HCT116 (cell line): ENCODE data around the gene GRHL3. TPM values are rescaled to one million over a fixed set of nuclear protein-coding genes. Genes with fewer than 3 reads are reported as not detected.

Source experiments
- ATAC-seq: fragments of 200-7000 bp; cut with Tn5 transposase; 2 replicates; pipeline ENCODE4 v1.9.1; 2020; ENCODE audit warnings: mild to moderate bottlenecking, moderate library complexity
- BruUV-seq: library from RNA; stranded (reverse); fragments of 400-500 nt; replicated peaks from 2 replicates; lab custom pipeline; 2021; lab: Mats Ljungman, UMichigan
- CTCF ChIA-PET: fragments of 300-600 bp; sonication (Branson Sonifier 250); formaldehyde crosslinking; loops from one replicate; lab custom pipeline; 2021; ENCODE audit warnings: antibody characterized with exemption; lab: Charles Lee
- POLR2A ChIA-PET: fragments of 300-600, 350-600 bp; sonication (Branson Sonifier 250); formaldehyde crosslinking; loops from one replicate; lab custom pipeline; 2021; ENCODE audit warnings: antibody characterized with exemption; lab: Charles Lee
- RAD21 ChIA-PET, 2 experiments: fragments of 300-600 bp; sonication (Branson Sonifier 250); formaldehyde crosslinking; loops; one replicate each; lab custom pipeline; 2023; ENCODE audit warnings: low total read pairs in 2 of 2; ENCODE audit not compliant: uncharacterized antibody in 2 of 2, unreplicated experiment in 2 of 2, low non-redundant PET in 1 of 2; lab: Charles Lee
- DNase-seq: peaks from one replicate; pipeline ENCODE4 v3.0.0-alpha.2; 2010; ENCODE audit warnings: low read depth, low spot score
- H2AFZ ChIP-seq: fragments of 200-600 bp; shearing (Covaris generic), sonication (generic); 2 replicates; pipeline ENCODE4 v1.6.1; 2017; ENCODE audit warnings: low read depth, mixed run types, mixed read lengths, antibody characterized with exemption, low read length; ENCODE audit not compliant: poor library complexity, severe bottlenecking
- H3K27ac ChIP-seq: 2 replicates; pipeline ENCODE4 v1.5.1; 2012; ENCODE audit warnings: low read depth, low read length
- H3K27me3 ChIP-seq: fragments of 200-600 bp; sonication (generic); 2 replicates; pipeline ENCODE4 v1.6.1; 2016; ENCODE audit warnings: mixed run types, low read length, mixed read lengths; ENCODE audit not compliant: insufficient read depth
- H3K36me3 ChIP-seq, 2 experiments: fragments of 200-500 bp in 1 of 2; fragments of 200-600 bp in 1 of 2; sonication (Bioruptor generic) in 1 of 2; sonication (generic) in 1 of 2; 2 replicates each; pipeline versions ENCODE4 v1.5.1 to v1.6.1; 2014 to 2016; ENCODE audit warnings: low read length in 2 of 2, inconsistent platforms in 1 of 2, mixed read lengths in 1 of 2, mixed run types in 1 of 2; ENCODE audit not compliant: insufficient read depth in 2 of 2, control insufficient read depth in 1 of 2
- H3K4me1 ChIP-seq, 2 experiments: fragments of 200-600 bp in 1 of 2; sonication (generic) in 1 of 2; 2 replicates each; pipeline versions ENCODE4 v1.5.1 to v1.6.1; 2012 to 2017; ENCODE audit warnings: low read length in 2 of 2, inconsistent platforms in 1 of 2, mild to moderate bottlenecking in 1 of 2, mixed read lengths in 1 of 2, mixed run types in 1 of 2, moderate library complexity in 1 of 2; ENCODE audit not compliant: insufficient read depth in 2 of 2, control insufficient read depth in 1 of 2
- H3K4me2 ChIP-seq: fragments of 200-600 bp; sonication (generic); 2 replicates; pipeline ENCODE4 v1.6.1; 2017; ENCODE audit warnings: mixed run types, low read length, mixed read lengths
- H3K4me3 ChIP-seq, 2 experiments: fragments of 200-600 bp in 1 of 2; sonication (generic) in 1 of 2; replicated peaks in 1 of 2; 2 replicates each; pipeline ENCODE4 v1.5.1; 2011 to 2016; ENCODE audit warnings: low read length in 2 of 2, control low read depth in 1 of 2, low read depth in 1 of 2, mild to moderate bottlenecking in 1 of 2, mixed read lengths in 1 of 2, mixed run types in 1 of 2
- H3K79me2 ChIP-seq: fragments of 200-600 bp; sonication (generic); 2 replicates; pipeline ENCODE4 v1.6.1; 2017; ENCODE audit warnings: mild to moderate bottlenecking, mixed run types, low read length, moderate library complexity, mixed read lengths; ENCODE audit not compliant: insufficient read depth
- H3K9ac ChIP-seq: fragments of 200-600 bp; sonication (generic); 2 replicates; pipeline ENCODE4 v1.6.1; 2016; ENCODE audit warnings: low read length, mixed read lengths
- H3K9me2 ChIP-seq: fragments of 200-600 bp; sonication (generic), shearing (Covaris generic); 2 replicates; pipeline ENCODE4 v1.6.1; 2017; ENCODE audit warnings: mixed run types, mild to moderate bottlenecking, moderate library complexity; ENCODE audit not compliant: insufficient read depth
- H3K9me3 ChIP-seq, 2 experiments: fragments of 200-500 bp in 1 of 2; fragments of 200-600 bp in 1 of 2; sonication (Bioruptor generic) in 1 of 2; sonication (generic) in 1 of 2; 2 replicates each; pipeline ENCODE4 v1.6.1; 2014 to 2017; ENCODE audit warnings: low read length in 2 of 2, mixed read lengths in 2 of 2, inconsistent platforms in 1 of 2, low read depth in 1 of 2, mild to moderate bottlenecking in 1 of 2, mixed run types in 1 of 2, moderate library complexity in 1 of 2; ENCODE audit not compliant: control insufficient read depth in 1 of 2, insufficient read depth in 1 of 2
- H4K20me1 ChIP-seq: fragments of 200-600 bp; sonication (generic), shearing (Covaris generic); 2 replicates; pipeline ENCODE4 v1.6.1; 2017; ENCODE audit warnings: mixed run types, mild to moderate bottlenecking, moderate library complexity; ENCODE audit not compliant: insufficient read depth
- ATF3 ChIP-seq: IDR thresholded peaks from 2 replicates; pipeline ENCODE4 v1.6.1; 2012
- CEBPB ChIP-seq: IDR thresholded peaks from 2 replicates; pipeline ENCODE4 v1.6.1; 2012; ENCODE audit warnings: low read depth
- CTCF ChIP-seq, 3 experiments: fragments of 200-600 bp in 1 of 3; sonication (generic) in 1 of 3; IDR thresholded peaks in 2 of 3; conservative IDR thresholded peaks in 1 of 3; 2 replicates each; pipeline ENCODE4 v1.5.1; 2012 to 2017; ENCODE audit warnings: low read depth in 2 of 3, low read length in 2 of 3, antibody characterized with exemption in 1 of 3, borderline replicate concordance in 1 of 3, control low read depth in 1 of 3, mild to moderate bottlenecking in 1 of 3, mixed read lengths in 1 of 3, mixed run types in 1 of 3, moderate library complexity in 1 of 3; ENCODE audit not compliant: insufficient read depth in 1 of 3
- EGR1 ChIP-seq: IDR thresholded peaks from 2 replicates; pipeline ENCODE4 v1.6.1; 2012; ENCODE audit warnings: low read depth
- FOSL1 ChIP-seq: IDR thresholded peaks from 2 replicates; pipeline ENCODE4 v1.6.1; 2012; ENCODE audit warnings: low read depth
- JUND ChIP-seq: IDR thresholded peaks from 2 replicates; pipeline ENCODE4 v1.6.1; 2012
- MAX ChIP-seq: IDR thresholded peaks from 2 replicates; pipeline ENCODE4 v1.6.1; 2012
- POLR2A ChIP-seq: IDR thresholded peaks from 2 replicates; pipeline ENCODE4 v1.7.0; 2011; ENCODE audit warnings: borderline replicate concordance; ENCODE audit not compliant: insufficient read depth, insufficient read length; ENCODE audit errors: extremely low read depth
- TCF7L2 ChIP-seq: IDR thresholded peaks from 2 replicates; pipeline ENCODE4 v1.7.0; 2011; ENCODE audit warnings: borderline replicate concordance, inconsistent platforms; ENCODE audit not compliant: insufficient read depth, insufficient read length; ENCODE audit errors: extremely low read depth
- YY1 ChIP-seq: IDR thresholded peaks from 2 replicates; pipeline ENCODE4 v1.6.1; 2011; ENCODE audit warnings: low read length, low read depth, moderate library complexity, mild to moderate bottlenecking; ENCODE audit not compliant: insufficient replicate concordance; ENCODE audit errors: extremely low read depth
- ZBTB33 ChIP-seq: IDR thresholded peaks from 2 replicates; pipeline ENCODE4 v1.6.1; 2011; ENCODE audit warnings: mild to moderate bottlenecking, low read length, moderate library complexity; ENCODE audit not compliant: insufficient replicate concordance; ENCODE audit errors: extremely low read depth
- ZFX ChIP-seq: fragments of 450-650 bp; IDR thresholded peaks from 2 replicates; pipeline ENCODE4 v1.6.1; 2017
- intact Hi-C: fragments of 100-400 bp; cut with micrococcal nuclease; formaldehyde crosslinking; loops from 2 replicates; pipeline ENCODE4 v1.10.0; 2022
- total RNA-seq: library from RNA; stranded (reverse); gene quantifications from one replicate; pipeline ENCODE4 v1.2.1, GENCODE V29; 2021; ENCODE audit not compliant: unreplicated experiment

GRHL3 gene
- total RNA-seq, 1 experiment from 2014 or later = 1.0 TPM

GRCh38 chr1:24386241-24386640, 67.1 kb downstream of the GRHL3 start:
- H3K27me3 ChIP-seq = no peaks in the 10 kb centered on the region
- DNase-seq (no peak), ATAC-seq (no peak)
- H3K4me2 ChIP-seq = no peak overlapping the region
- ChIA-PET RAD21 (no interaction called here), CTCF (interaction anchor here (0.8 to 3.5 kb wide), 6 partner anchors 19 to 235 kb away, joined by 3 to 22 read pairs (median 4); no protein-coding TSS in a partner anchor), POLR2A (no interaction called here)
- TF ChIP-seq EGR1 (no peak), CTCF (IDR thresholded peaks at IDR 0.05 in 2 of 3, conservative IDR thresholded peaks at IDR 0.05 in 1 of 3; ENCODE audit: borderline replicate concordance in 1 of 3, insufficient read depth in 1 of 3, low read depth in 2 of 3, low read length in 2 of 3) (no peak), POLR2A (no peak), TCF7L2 (no peak), ZFX (no peak), ATF3 (no peak), CEBPB (no peak), MAX (no peak), JUND (no peak), YY1 (no peak), ZBTB33 (no peak), FOSL1 (no peak)
- no peaks in the 10 kb centered on the region for H3K36me3 ChIP-seq
- intact Hi-C loops = no loop called here
- H3K4me3 ChIP-seq = no peak overlapping the region
- H3K79me2 ChIP-seq = no peaks in the 10 kb centered on the region
- H3K9ac ChIP-seq = no peak overlapping the region
- no peaks in the 10 kb centered on the region for H3K9me3 ChIP-seq
- H3K27ac ChIP-seq = no peak overlapping the region
- H4K20me1 ChIP-seq = no peaks in the 10 kb centered on the region
- no TSS peak for BruUV-seq
- no peak overlapping the region for H2AFZ ChIP-seq
- H3K9me2 ChIP-seq = no peaks in the 10 kb centered on the region
- H3K4me1 ChIP-seq = peaks cover 0 to 20% of the 10 kb centered on the region in 2 experiments; a peak in 2 of 4 replicates
